Measurements from ENCODE around the gene SESN1.

DNA sequence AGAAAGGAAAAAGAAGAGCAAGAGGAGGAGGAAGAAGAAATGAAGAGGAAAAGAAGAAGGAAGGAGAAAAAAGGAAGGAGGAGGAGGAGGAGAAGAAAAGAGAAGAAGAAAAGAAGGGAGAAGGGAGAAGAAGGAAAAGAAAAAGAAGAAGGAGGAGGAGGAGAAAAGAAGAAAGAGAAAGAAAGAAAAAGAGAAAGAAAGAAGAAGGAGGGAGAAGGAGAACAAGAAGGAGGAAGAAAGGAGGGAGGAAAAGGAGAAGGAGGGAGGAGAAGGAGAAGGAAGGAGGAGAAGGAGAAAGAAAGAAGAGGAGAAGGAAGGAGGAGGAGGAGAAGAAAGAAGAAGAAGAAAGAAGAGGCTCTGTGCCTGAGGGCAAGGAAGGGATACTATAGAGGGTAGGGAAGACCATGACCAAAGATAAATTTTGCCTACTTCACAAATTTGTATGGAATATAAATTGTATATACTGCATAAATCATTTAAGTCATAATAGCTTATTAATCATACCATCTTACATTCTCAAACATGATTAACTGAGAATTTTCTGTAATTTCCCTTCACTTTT lies 55.7 kb downstream of the SESN1 start:
- TF ChIP-seq ELF1 (tag; IDR thresholded peaks at IDR 0.05) (no peak), ZNF431 (CRISPR knock-in tag; IDR thresholded peaks at IDR 0.05) (no peak), KLF13 (tag; IDR thresholded peaks at IDR 0.05; ENCODE audit: borderline replicate concordance, low read depth) (no peak), GABPB1 (CRISPR knock-in tag; IDR thresholded peaks at IDR 0.05) (no peak), MTF1 (CRISPR knock-in tag; IDR thresholded peaks at IDR 0.05; ENCODE audit: borderline replicate concordance) (no peak), FOXM1 (IDR thresholded peaks at IDR 0.05; ENCODE audit: low read depth) (no peak), FOXM1 (CRISPR knock-in tag; IDR thresholded peaks at IDR 0.05; ENCODE audit: low read depth) (no peak)
- TF ChIP-seq, protein P1, sequence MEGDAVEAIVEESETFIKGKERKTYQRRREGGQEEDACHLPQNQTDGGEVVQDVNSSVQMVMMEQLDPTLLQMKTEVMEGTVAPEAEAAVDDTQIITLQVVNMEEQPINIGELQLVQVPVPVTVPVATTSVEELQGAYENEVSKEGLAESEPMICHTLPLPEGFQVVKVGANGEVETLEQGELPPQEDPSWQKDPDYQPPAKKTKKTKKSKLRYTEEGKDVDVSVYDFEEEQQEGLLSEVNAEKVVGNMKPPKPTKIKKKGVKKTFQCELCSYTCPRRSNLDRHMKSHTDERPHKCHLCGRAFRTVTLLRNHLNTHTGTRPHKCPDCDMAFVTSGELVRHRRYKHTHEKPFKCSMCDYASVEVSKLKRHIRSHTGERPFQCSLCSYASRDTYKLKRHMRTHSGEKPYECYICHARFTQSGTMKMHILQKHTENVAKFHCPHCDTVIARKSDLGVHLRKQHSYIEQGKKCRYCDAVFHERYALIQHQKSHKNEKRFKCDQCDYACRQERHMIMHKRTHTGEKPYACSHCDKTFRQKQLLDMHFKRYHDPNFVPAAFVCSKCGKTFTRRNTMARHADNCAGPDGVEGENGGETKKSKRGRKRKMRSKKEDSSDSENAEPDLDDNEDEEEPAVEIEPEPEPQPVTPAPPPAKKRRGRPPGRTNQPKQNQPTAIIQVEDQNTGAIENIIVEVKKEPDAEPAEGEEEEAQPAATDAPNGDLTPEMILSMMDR (IDR thresholded peaks at IDR 0.05 in 2 of 3, conservative IDR thresholded peaks at IDR 0.05 in 1 of 3; ENCODE audit: insufficient read depth in 2 of 3, low read depth in 1 of 3, low read length in 3 of 3) = no peak
- TF ChIP-seq, protein P2, sequence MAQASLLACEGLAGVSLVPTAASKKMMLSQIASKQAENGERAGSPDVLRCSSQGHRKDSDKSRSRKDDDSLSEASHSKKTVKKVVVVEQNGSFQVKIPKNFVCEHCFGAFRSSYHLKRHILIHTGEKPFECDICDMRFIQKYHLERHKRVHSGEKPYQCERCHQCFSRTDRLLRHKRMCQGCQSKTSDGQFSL (CRISPR knock-in tag; IDR thresholded peaks at IDR 0.05) = no peak
- TF ChIP-seq, protein P2 (tag; IDR thresholded peaks at IDR 0.05) = no peak
